ENCODE data around the gene LRRFIP2.

GRCh38 chr3:37145611-37146010 lies 28.8 kb downstream of the LRRFIP2 start:
- TF ChIP-seq EZH2 (IDR thresholded peaks at IDR 0.05; ENCODE audit: borderline replicate concordance, insufficient read depth, low read depth, low read length, poor library complexity, severe bottlenecking) (no peak), CTCF (IDR thresholded peaks at IDR 0.05) (no peak)

Measured in B cell (primary cell).